Tibial nerve (tissue), 4 donors: ENCODE data around the gene MAST2.

Experiments used
- CTCF ChIP-seq, 5 experiments: fragments of 200-600 bp in 3 of 5; fragments of 450-650 bp in 2 of 5; sonication (generic) in 3 of 5; IDR thresholded peaks; one replicate each; pipeline ENCODE4 v1.5.1; 2016 to 2019; ENCODE audit warnings: antibody characterized with exemption in 5 of 5, mild to moderate bottlenecking in 3 of 5, moderate library complexity in 2 of 5
- EP300 ChIP-seq, 2 donors: sonication (generic); formaldehyde crosslinking; IDR thresholded peaks; one replicate each; pipeline ENCODE4 v1.6.1; 2017; ENCODE audit warnings: antibody characterized with exemption in 2 of 2, mild to moderate bottlenecking in 1 of 2
- POLR2A ChIP-seq, 2 donors: fragments of 450-650 bp; IDR thresholded peaks; one replicate each; pipeline ENCODE4 v1.6.1; 2017; ENCODE audit warnings: antibody characterized with exemption in 2 of 2, mild to moderate bottlenecking in 2 of 2, moderate library complexity in 2 of 2

- TF ChIP-seq POLR2A (IDR thresholded peaks at IDR 0.05) (no peak), CTCF (IDR thresholded peaks at IDR 0.05) (no peak), EP300 (IDR thresholded peaks at IDR 0.05) (no peak)
Observed at GRCh38 chr1:45906883-45907282, 103.5 kb downstream of the MAST2 start.
